ENCODE results near the gene NGFR.

NGFR gene

GRCh38 chr17:49514071-49514721, 19.1 kb downstream of the NGFR start:
- Histone ChIP-seq H3F3A (ENCODE audit: insufficient read depth) (no peaks in the 10 kb centered on the region), H2AFZ (ENCODE audit: low read depth, low read length, severe bottlenecking) (no peak overlapping the region), H3K36me3 (ENCODE audit: low read length) (no peaks in the 10 kb centered on the region), H3K4me2 (ENCODE audit: low read depth, low read length, poor library complexity, severe bottlenecking) (no peak overlapping the region), H3K9me3 (ENCODE audit: insufficient read depth, low read length) (no peaks in the 10 kb centered on the region), H3K27ac (ENCODE audit: low read depth, low read length) (no peak overlapping the region), H3K4me3 (ENCODE audit: insufficient read depth, low read length, poor library complexity, severe bottlenecking) (no peak overlapping the region), H3K79me2 (ENCODE audit: insufficient read depth, low read length) (no peaks in the 10 kb centered on the region), H3K9ac (ENCODE audit: low read length) (no peak overlapping the region), H3K27me3 (ENCODE audit: low read length) (no peaks in the 10 kb centered on the region), H3K9me2 (replicated peaks; ENCODE audit: insufficient read depth, low read length) (no peaks in the 10 kb centered on the region), H4K20me1 (ENCODE audit: low read depth, low read length) (no peaks in the 10 kb centered on the region)
- TF ChIP-seq CTCF (IDR thresholded peaks at IDR 0.05; ENCODE audit: insufficient read depth, low read length, poor library complexity, severe bottlenecking) (no peak), EZH2phosphoT487 (conservative IDR thresholded peaks at IDR 0.05; ENCODE audit: low read length) (no peak)

- no peak for TF ChIP-seq EZH2phosphoT487 (conservative IDR thresholded peaks at IDR 0.05; ENCODE audit: low read length)
- Histone ChIP-seq H3K4me2 (ENCODE audit: low read depth, low read length, poor library complexity, severe bottlenecking) (no peak overlapping the region), H3F3A (ENCODE audit: insufficient read depth) (no peaks in the 10 kb centered on the region), H3K79me2 (ENCODE audit: insufficient read depth, low read length) (no peaks in the 10 kb centered on the region), H3K36me3 (ENCODE audit: low read length) (no peaks in the 10 kb centered on the region), H3K27ac (ENCODE audit: low read depth, low read length) (no peak overlapping the region), H3K9ac (ENCODE audit: low read length) (no peak overlapping the region), H3K27me3 (ENCODE audit: low read length) (no peaks in the 10 kb centered on the region), H3K9me3 (ENCODE audit: insufficient read depth, low read length) (no peaks in the 10 kb centered on the region), H3K4me3 (ENCODE audit: insufficient read depth, low read length, poor library complexity, severe bottlenecking) (no peak overlapping the region), H3K9me2 (replicated peaks; ENCODE audit: insufficient read depth, low read length) (no peaks in the 10 kb centered on the region), H4K20me1 (ENCODE audit: low read depth, low read length) (no peaks in the 10 kb centered on the region), H2AFZ (ENCODE audit: low read depth, low read length, severe bottlenecking) (no peak overlapping the region)
Observed at GRCh38 chr17:49515196-49515770, 20.2 kb downstream of the NGFR start.

- no peak overlapping the region for H3K9ac ChIP-seq (ENCODE audit: low read length)
- H3K9me2 ChIP-seq (replicated peaks; ENCODE audit: insufficient read depth, low read length), result no peaks in the 10 kb centered on the region
- H3K9me3 ChIP-seq (ENCODE audit: insufficient read depth, low read length), result no peaks in the 10 kb centered on the region
- H3K4me2 ChIP-seq (ENCODE audit: low read depth, low read length, poor library complexity, severe bottlenecking), result no peak overlapping the region
- no peak overlapping the region for H3K4me3 ChIP-seq (ENCODE audit: insufficient read depth, low read length, poor library complexity, severe bottlenecking)
- H3K27me3 ChIP-seq (ENCODE audit: low read length), result no peaks in the 10 kb centered on the region
- no peak overlapping the region for H2AFZ ChIP-seq (ENCODE audit: low read depth, low read length, severe bottlenecking)
- H4K20me1 ChIP-seq (ENCODE audit: low read depth, low read length), result no peaks in the 10 kb centered on the region
- H3K79me2 ChIP-seq (ENCODE audit: insufficient read depth, low read length), result no peaks in the 10 kb centered on the region
- no peak overlapping the region for H3K27ac ChIP-seq (ENCODE audit: low read depth, low read length)
- no peaks in the 10 kb centered on the region for H3K36me3 ChIP-seq (ENCODE audit: low read length)
- no peaks in the 10 kb centered on the region for H3F3A ChIP-seq (ENCODE audit: insufficient read depth)
- TF ChIP-seq CTCF (IDR thresholded peaks at IDR 0.05; ENCODE audit: insufficient read depth, low read length, poor library complexity, severe bottlenecking), result no peak
- no peak for TF ChIP-seq EZH2phosphoT487 (conservative IDR thresholded peaks at IDR 0.05; ENCODE audit: low read length)
Observed at GRCh38 chr17:49516180-49516579, 21.1 kb downstream of the NGFR start.

- Histone ChIP-seq H3K4me3 (ENCODE audit: insufficient read depth, low read length, poor library complexity, severe bottlenecking) (no peak overlapping the region), H3K4me2 (ENCODE audit: low read depth, low read length, poor library complexity, severe bottlenecking) (no peak overlapping the region), H3K9me2 (replicated peaks; ENCODE audit: insufficient read depth, low read length) (no peaks in the 10 kb centered on the region), H3K36me3 (ENCODE audit: low read length) (no peaks in the 10 kb centered on the region), H4K20me1 (ENCODE audit: low read depth, low read length) (no peaks in the 10 kb centered on the region), H3K9me3 (ENCODE audit: insufficient read depth, low read length) (no peaks in the 10 kb centered on the region), H3F3A (ENCODE audit: insufficient read depth) (no peaks in the 10 kb centered on the region), H3K79me2 (ENCODE audit: insufficient read depth, low read length) (no peaks in the 10 kb centered on the region), H2AFZ (ENCODE audit: low read depth, low read length, severe bottlenecking) (no peak overlapping the region), H3K27me3 (ENCODE audit: low read length) (no peaks in the 10 kb centered on the region), H3K9ac (ENCODE audit: low read length) (no peak overlapping the region), H3K27ac (ENCODE audit: low read depth, low read length) (no peak overlapping the region)
- TF ChIP-seq CTCF (IDR thresholded peaks at IDR 0.05; ENCODE audit: insufficient read depth, low read length, poor library complexity, severe bottlenecking) (no peak), EZH2phosphoT487 (conservative IDR thresholded peaks at IDR 0.05; ENCODE audit: low read length) (no peak)
Observed at GRCh38 chr17:49518346-49519078, 23.4 kb downstream of the NGFR start.
